ENCODE results near the gene RAD51B.

RAD51B gene

DNA sequence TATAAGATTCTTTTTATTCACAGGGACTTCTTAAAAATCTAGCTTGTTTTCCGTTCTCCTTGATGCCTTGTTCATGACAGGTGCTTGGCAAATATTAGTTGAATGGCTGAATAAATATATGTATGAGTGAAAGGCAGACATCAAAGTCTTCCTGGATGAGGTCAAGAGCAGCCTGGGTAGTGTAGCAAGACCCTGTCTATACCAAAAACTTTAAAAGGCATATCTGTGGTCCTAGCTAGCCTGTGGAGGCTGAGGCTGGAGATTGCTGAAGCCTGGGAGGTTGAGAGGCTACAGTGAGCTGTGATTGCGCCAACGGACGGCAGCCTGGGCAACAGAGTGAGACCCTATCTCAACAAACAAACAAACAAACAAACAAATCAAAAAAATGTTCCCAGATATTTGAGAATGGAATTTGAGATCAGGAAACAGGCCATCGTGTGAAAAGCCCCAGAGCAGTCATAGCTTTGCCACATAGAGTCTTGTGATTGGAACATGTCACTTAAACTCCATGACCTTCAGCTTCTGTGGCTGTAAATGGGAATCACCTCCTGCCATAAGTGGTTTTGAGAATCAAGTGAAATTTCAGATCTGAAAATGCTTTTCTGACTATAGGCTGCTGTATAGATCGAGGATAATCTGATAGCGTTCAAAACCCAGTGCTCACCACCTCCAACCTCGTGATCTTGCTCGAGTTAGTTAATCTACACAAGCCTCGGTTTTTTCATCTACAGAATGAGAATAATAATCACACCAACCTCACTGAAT is 908.9 kb downstream of the RAD51B start:
- Histone ChIP-seq H3K36me3 (ENCODE audit: control insufficient read depth in 1 of 2, insufficient read depth in 2 of 2, low read length in 2 of 2) (no peaks in the 10 kb centered on the region), H3K4me3 (ENCODE audit: low read depth in 1 of 2, low read length in 2 of 2) (no peak overlapping the region), H3K4me1 (ENCODE audit: control insufficient read depth in 1 of 2, insufficient read depth in 2 of 2, low read length in 2 of 2) (peaks cover 21 to 22% of the 10 kb centered on the region in 2 donors), H3K9me3 (ENCODE audit: control insufficient read depth in 1 of 2, low read length in 2 of 2) (no peaks in the 10 kb centered on the region), H3K27ac (ENCODE audit: low read depth, low read length) (no peak overlapping the region), H3K9ac (ENCODE audit: low read depth in 1 of 2, low read length in 2 of 2) (no peak overlapping the region), H3K27me3 (ENCODE audit: control insufficient read depth in 1 of 2, insufficient read depth in 2 of 2, low read length in 2 of 2) (no peaks in the 10 kb centered on the region)

DNA sequence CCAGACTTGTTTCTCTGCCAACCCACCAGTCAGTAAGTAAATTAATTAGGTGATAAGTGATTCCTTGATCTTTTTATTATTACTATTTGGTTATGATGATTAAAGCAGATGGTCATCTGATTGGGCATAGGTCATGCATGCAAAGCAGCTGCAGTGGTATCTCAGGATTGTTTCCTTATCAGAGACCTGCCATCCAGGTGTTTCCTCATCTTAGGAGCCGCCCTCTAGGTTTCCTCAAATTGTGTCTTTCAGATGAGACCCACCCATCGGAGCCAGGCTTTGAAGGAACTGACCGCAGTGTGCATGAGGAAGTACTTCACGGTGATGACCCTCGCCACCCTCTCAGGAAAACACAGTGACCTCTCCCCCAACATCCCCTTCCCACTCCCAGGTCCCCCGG is 910.0 kb downstream of the RAD51B start:
- Histone ChIP-seq H3K9ac (ENCODE audit: low read depth in 1 of 2, low read length in 2 of 2) (no peak overlapping the region), H3K36me3 (ENCODE audit: control insufficient read depth in 1 of 2, insufficient read depth in 2 of 2, low read length in 2 of 2) (no peaks in the 10 kb centered on the region), H3K27ac (ENCODE audit: low read depth, low read length) (no peak overlapping the region), H3K27me3 (ENCODE audit: control insufficient read depth in 1 of 2, insufficient read depth in 2 of 2, low read length in 2 of 2) (no peaks in the 10 kb centered on the region), H3K4me3 (ENCODE audit: low read depth in 1 of 2, low read length in 2 of 2) (no peak overlapping the region), H3K4me1 (ENCODE audit: control insufficient read depth in 1 of 2, insufficient read depth in 2 of 2, low read length in 2 of 2) (peaks cover 20 to 22% of the 10 kb centered on the region in 2 donors), H3K9me3 (ENCODE audit: control insufficient read depth in 1 of 2, low read length in 2 of 2) (no peaks in the 10 kb centered on the region)

DNA sequence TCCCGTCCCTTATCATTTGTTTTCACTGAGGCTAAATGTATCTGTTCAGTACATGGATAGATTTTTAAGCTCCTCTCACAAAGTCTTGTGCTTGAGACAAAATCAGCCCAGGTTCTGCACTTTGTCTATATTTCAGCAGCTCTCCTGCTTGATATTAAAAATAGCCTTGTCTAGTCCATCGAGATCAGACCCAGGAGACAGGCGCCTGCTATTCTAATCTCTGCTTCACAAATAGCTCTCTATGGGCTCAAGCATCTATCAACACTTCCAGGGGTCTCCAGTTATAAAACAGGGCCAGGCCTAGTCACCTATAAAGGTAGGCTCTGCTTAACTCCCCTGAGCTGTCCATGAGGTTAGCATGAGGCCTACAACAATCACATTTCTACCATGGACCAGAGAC is 910.8 kb downstream of the RAD51B start:
- H3K9me3 ChIP-seq (ENCODE audit: control insufficient read depth in 1 of 2, low read length in 2 of 2): no peaks in the 10 kb centered on the region
- no peak overlapping the region for H3K4me3 ChIP-seq (ENCODE audit: low read depth in 1 of 2, low read length in 2 of 2)
- no peaks in the 10 kb centered on the region for H3K27me3 ChIP-seq (ENCODE audit: control insufficient read depth in 1 of 2, insufficient read depth in 2 of 2, low read length in 2 of 2)
- H3K27ac ChIP-seq (ENCODE audit: low read depth, low read length): no peak overlapping the region
- no peak overlapping the region for H3K9ac ChIP-seq (ENCODE audit: low read depth in 1 of 2, low read length in 2 of 2)
- H3K4me1 ChIP-seq (ENCODE audit: control insufficient read depth in 1 of 2, insufficient read depth in 2 of 2, low read length in 2 of 2): peaks cover 19 to 24% of the 10 kb centered on the region in 2 donors
- H3K36me3 ChIP-seq (ENCODE audit: control insufficient read depth in 1 of 2, insufficient read depth in 2 of 2, low read length in 2 of 2): no peaks in the 10 kb centered on the region

DNA sequence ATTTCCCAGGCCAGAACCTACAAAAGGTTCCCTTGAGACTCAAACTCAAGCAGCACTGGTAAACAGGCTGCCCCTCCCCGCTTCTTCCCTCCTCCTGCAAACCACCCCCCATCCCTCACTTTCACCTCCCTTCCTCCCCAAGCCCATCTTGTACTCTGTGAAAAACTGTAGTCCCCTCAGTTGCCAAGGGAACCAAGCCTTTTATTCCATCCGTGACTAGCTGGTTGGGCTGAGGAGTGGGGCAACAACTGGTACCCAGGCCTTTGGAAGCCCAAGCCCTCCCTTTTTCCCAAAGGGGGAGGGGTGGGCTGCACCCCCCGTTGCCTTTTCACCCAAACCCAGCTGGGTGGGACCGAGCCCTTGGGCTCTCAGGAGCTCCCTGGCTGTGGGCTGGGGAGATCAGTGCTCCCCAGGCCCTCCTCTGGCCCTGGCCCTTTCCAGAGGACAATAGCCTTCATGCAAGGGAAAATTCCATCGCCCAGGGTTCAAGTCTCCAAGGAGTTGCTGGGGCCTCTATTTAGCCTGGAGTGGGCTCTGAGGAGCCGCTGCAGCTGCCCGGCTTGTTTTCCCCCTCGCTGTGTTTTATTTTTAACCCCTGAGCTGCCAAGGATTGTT is 911.3 kb downstream of the RAD51B start:
- Histone ChIP-seq H3K4me3 (ENCODE audit: low read depth in 1 of 2, low read length in 2 of 2) (no peak overlapping the region), H3K36me3 (ENCODE audit: control insufficient read depth in 1 of 2, insufficient read depth in 2 of 2, low read length in 2 of 2) (no peaks in the 10 kb centered on the region), H3K9ac (ENCODE audit: low read depth in 1 of 2, low read length in 2 of 2) (no peak overlapping the region), H3K27ac (ENCODE audit: low read depth, low read length) (no peak overlapping the region), H3K27me3 (ENCODE audit: control insufficient read depth in 1 of 2, insufficient read depth in 2 of 2, low read length in 2 of 2) (no peaks in the 10 kb centered on the region), H3K9me3 (ENCODE audit: control insufficient read depth in 1 of 2, low read length in 2 of 2) (no peaks in the 10 kb centered on the region), H3K4me1 (ENCODE audit: control insufficient read depth in 1 of 2, insufficient read depth in 2 of 2, low read length in 2 of 2) (peaks cover 16 to 24% of the 10 kb centered on the region in 2 donors)

DNA sequence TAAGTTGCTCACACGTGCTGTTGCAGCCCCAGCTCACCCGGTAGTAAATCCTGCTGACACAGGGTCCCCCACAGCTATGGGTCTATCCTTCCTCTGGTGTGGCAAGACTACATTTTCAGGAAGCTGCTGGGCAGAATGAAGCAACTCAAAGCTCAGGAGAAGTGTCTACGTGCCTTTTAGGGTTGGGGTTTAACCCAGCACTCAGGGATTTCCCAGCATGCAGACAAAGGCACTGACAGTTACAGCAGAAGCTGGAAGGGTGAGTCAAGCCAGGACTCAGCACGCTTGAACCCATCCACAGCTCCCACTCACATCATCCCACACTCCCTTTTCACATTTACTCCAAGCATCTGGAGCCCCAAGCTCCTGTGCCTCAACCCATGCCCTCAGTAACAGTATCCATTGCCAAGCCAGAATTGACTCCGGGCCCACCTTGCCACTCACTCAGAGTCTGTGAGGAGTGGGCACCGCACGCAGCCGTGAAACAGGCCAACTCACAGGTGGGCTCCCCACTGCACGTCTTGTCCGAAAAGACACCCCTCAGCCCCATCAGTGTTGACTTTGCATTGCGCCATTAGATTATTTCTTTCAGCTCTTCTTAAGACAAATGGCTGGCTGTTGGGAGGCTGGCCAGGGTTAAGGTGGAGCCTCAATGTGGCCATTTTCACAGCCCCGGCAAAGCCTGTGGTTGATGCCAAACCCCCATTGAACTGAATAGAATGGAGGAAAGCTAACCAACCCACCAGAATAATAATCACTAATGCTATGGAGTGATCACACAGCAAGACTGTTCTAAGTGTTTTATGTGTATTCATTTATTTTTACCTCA is 913.7 kb downstream of the RAD51B start:
- Histone ChIP-seq H3K27ac (ENCODE audit: low read depth, low read length) (no peak overlapping the region), H3K27me3 (ENCODE audit: control insufficient read depth in 1 of 2, insufficient read depth in 2 of 2, low read length in 2 of 2) (no peaks in the 10 kb centered on the region), H3K9me3 (ENCODE audit: control insufficient read depth in 1 of 2, low read length in 2 of 2) (no peaks in the 10 kb centered on the region), H3K4me3 (ENCODE audit: low read depth in 1 of 2, low read length in 2 of 2) (no peak overlapping the region), H3K36me3 (ENCODE audit: control insufficient read depth in 1 of 2, insufficient read depth in 2 of 2, low read length in 2 of 2) (no peaks in the 10 kb centered on the region), H3K9ac (ENCODE audit: low read depth in 1 of 2, low read length in 2 of 2) (no peak overlapping the region), H3K4me1 (ENCODE audit: control insufficient read depth in 1 of 2, insufficient read depth in 2 of 2, low read length in 2 of 2) (peaks cover 16 to 19% of the 10 kb centered on the region in 2 donors)

DNA sequence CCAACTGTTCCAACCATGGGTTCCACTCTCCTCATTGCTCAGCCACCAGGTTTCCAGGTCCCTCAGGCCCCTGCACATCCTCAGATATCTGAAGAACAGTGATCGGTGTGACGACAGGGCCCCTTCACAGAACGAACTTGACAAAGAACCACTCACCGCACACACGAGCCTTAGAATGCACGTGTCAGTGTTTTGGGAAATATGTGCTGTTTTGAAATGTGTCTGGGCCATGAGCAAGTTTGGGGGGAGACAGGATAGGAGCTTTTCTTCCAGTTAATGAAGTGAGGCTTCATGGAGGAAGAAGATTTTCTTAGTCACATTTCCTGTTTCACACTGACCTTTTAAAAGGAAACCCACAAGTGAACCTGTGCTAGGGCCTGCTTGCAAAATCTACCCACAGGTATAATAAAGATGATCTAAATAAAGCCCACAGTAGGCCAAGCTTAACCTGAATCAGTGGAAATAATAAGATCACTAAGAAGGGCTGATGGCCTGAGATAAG is 914.7 kb downstream of the RAD51B start:
- no peaks in the 10 kb centered on the region for H3K9me3 ChIP-seq (ENCODE audit: control insufficient read depth in 1 of 2, low read length in 2 of 2)
- H3K36me3 ChIP-seq (ENCODE audit: control insufficient read depth in 1 of 2, insufficient read depth in 2 of 2, low read length in 2 of 2): no peaks in the 10 kb centered on the region
- no peaks in the 10 kb centered on the region for H3K27me3 ChIP-seq (ENCODE audit: control insufficient read depth in 1 of 2, insufficient read depth in 2 of 2, low read length in 2 of 2)
- H3K4me3 ChIP-seq (ENCODE audit: low read depth in 1 of 2, low read length in 2 of 2): no peak overlapping the region
- peaks cover 10 to 13% of the 10 kb centered on the region in 2 donors for H3K4me1 ChIP-seq (ENCODE audit: control insufficient read depth in 1 of 2, insufficient read depth in 2 of 2, low read length in 2 of 2)
- no peak overlapping the region for H3K9ac ChIP-seq (ENCODE audit: low read depth in 1 of 2, low read length in 2 of 2)
- H3K27ac ChIP-seq (ENCODE audit: low read depth, low read length): no peak overlapping the region

DNA sequence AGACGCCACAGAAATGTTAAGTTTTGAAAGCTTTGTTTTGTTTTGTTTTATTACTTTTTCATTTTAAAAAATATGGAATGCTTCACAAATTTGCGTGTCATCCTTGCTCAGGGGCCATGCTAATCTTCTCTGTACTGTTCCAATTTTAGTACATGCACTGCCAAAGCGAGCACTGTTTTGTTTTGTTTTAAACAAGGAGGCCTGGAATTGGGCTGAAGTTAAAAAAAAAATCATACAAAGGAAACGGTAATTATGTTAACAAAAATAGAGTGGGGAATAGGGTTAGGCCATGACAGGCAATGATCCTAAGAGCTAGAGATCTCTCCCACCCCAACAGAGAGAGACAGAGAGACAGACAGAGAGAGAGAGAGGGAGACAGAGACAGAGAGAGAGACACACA is 916.3 kb downstream of the RAD51B start:
- Histone ChIP-seq H3K9me3 (ENCODE audit: control insufficient read depth in 1 of 2, low read length in 2 of 2) (no peaks in the 10 kb centered on the region), H3K9ac (ENCODE audit: low read depth in 1 of 2, low read length in 2 of 2) (no peak overlapping the region), H3K27me3 (ENCODE audit: control insufficient read depth in 1 of 2, insufficient read depth in 2 of 2, low read length in 2 of 2) (no peaks in the 10 kb centered on the region), H3K4me3 (ENCODE audit: low read depth in 1 of 2, low read length in 2 of 2) (no peak overlapping the region), H3K36me3 (ENCODE audit: control insufficient read depth in 1 of 2, insufficient read depth in 2 of 2, low read length in 2 of 2) (no peaks in the 10 kb centered on the region), H3K27ac (ENCODE audit: low read depth, low read length) (no peak overlapping the region), H3K4me1 (ENCODE audit: control insufficient read depth in 1 of 2, insufficient read depth in 2 of 2, low read length in 2 of 2) (peaks cover 10 to 13% of the 10 kb centered on the region in 2 donors)

DNA sequence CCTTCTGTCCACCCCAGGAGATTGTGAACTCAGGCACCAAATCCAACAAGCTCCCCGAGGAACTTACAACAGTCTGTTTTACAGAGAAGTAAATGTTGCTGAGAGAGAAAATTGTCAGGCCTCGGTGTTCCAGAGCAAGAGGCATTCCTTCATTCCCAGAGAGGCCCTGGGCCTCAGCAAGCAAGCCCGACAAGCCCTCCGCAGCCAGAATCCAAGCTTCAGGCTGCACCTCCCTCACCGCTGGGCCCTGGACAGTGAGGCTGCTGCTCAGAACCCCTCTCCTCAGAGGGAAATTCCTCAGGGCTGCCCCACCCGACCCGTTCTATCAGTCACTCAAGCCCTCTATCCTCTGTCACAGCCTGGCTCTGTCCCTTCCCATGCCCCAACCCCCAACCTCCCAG is 916.9 kb downstream of the RAD51B start:
- no peak overlapping the region for H3K27ac ChIP-seq (ENCODE audit: low read depth, low read length)
- H3K4me1 ChIP-seq (ENCODE audit: control insufficient read depth in 1 of 2, insufficient read depth in 2 of 2, low read length in 2 of 2): peaks cover 10 to 13% of the 10 kb centered on the region in 2 donors
- no peak overlapping the region for H3K4me3 ChIP-seq (ENCODE audit: low read depth in 1 of 2, low read length in 2 of 2)
- H3K9me3 ChIP-seq (ENCODE audit: control insufficient read depth in 1 of 2, low read length in 2 of 2): peaks cover 3 to 5% of the 10 kb centered on the region in 2 donors
- no peaks in the 10 kb centered on the region for H3K27me3 ChIP-seq (ENCODE audit: control insufficient read depth in 1 of 2, insufficient read depth in 2 of 2, low read length in 2 of 2)
- no peaks in the 10 kb centered on the region for H3K36me3 ChIP-seq (ENCODE audit: control insufficient read depth in 1 of 2, insufficient read depth in 2 of 2, low read length in 2 of 2)
- H3K9ac ChIP-seq (ENCODE audit: low read depth in 1 of 2, low read length in 2 of 2): no peak overlapping the region

DNA sequence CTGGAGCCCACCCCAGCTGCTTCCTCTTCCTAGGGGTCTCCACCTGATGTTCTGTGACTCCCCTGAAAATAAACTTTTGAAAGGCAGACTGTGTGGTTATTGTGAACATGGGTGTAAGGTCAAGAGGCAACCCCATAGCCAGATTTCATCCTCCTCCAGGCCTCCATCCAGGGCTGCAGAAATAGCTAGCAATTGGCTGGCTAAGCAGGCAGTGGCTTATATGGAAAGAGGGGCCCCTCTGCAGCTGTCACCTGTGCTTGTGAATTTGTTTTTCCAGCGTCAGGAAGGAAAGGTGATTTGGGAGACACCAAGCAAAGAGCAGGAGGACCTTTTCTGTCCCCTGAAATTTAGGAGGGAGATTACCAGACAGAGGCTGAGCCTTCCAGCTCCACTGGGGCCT is 917.5 kb downstream of the RAD51B start:
- Histone ChIP-seq H3K9ac (ENCODE audit: low read depth in 1 of 2, low read length in 2 of 2) (no peak overlapping the region), H3K36me3 (ENCODE audit: control insufficient read depth in 1 of 2, insufficient read depth in 2 of 2, low read length in 2 of 2) (no peaks in the 10 kb centered on the region), H3K4me1 (ENCODE audit: control insufficient read depth in 1 of 2, insufficient read depth in 2 of 2, low read length in 2 of 2) (peaks cover 10 to 13% of the 10 kb centered on the region in 2 donors), H3K27ac (ENCODE audit: low read depth, low read length) (no peak overlapping the region), H3K27me3 (ENCODE audit: control insufficient read depth in 1 of 2, insufficient read depth in 2 of 2, low read length in 2 of 2) (no peaks in the 10 kb centered on the region), H3K4me3 (ENCODE audit: low read depth in 1 of 2, low read length in 2 of 2) (no peak overlapping the region), H3K9me3 (ENCODE audit: control insufficient read depth in 1 of 2, low read length in 2 of 2) (peaks cover 3 to 5% of the 10 kb centered on the region in 2 donors)

DNA sequence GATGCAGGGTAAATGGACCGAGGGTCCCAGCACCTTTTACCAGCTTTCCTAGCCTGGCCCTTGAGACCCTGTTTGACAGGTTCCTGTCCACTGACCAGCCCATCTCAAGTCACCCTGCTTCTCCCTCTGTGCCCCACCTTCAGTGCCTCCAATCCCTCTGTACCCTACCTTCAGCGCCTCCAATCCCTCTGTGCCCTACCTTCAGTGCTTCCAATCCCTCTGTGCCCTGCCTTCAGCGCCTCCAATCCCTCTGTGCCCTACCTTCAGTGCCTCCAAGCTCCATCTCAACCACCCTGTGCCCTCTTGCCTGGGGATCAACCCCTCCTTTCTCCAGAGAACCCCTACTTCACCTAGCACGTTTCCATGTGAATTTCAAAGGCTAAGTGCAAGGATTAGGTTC is 919.0 kb downstream of the RAD51B start:
- Histone ChIP-seq H3K9ac (ENCODE audit: low read depth in 1 of 2, low read length in 2 of 2) (no peak overlapping the region), H3K4me1 (ENCODE audit: control insufficient read depth in 1 of 2, insufficient read depth in 2 of 2, low read length in 2 of 2) (peaks cover 10 to 13% of the 10 kb centered on the region in 2 donors), H3K4me3 (ENCODE audit: low read depth in 1 of 2, low read length in 2 of 2) (no peak overlapping the region), H3K36me3 (ENCODE audit: control insufficient read depth in 1 of 2, insufficient read depth in 2 of 2, low read length in 2 of 2) (no peaks in the 10 kb centered on the region), H3K27me3 (ENCODE audit: control insufficient read depth in 1 of 2, insufficient read depth in 2 of 2, low read length in 2 of 2) (no peaks in the 10 kb centered on the region), H3K27ac (ENCODE audit: low read depth, low read length) (no peak overlapping the region), H3K9me3 (ENCODE audit: control insufficient read depth in 1 of 2, low read length in 2 of 2) (peaks cover 3 to 5% of the 10 kb centered on the region in 2 donors)
